Esophagus muscularis mucosa (tissue), 4 donors: ENCODE results near the gene SLC8A1.

Experiments used
- CTCF ChIP-seq, 3 experiments: fragments of 200-600 bp in 2 of 3; fragments of 450-650 bp in 1 of 3; sonication (generic) in 2 of 3; IDR thresholded peaks; one replicate each; pipeline ENCODE4 v1.5.1; 2017 to 2019; ENCODE audit warnings: antibody characterized with exemption in 3 of 3, mild to moderate bottlenecking in 2 of 3, moderate library complexity in 1 of 3
- EP300 ChIP-seq: sonication (generic); formaldehyde crosslinking; IDR thresholded peaks from one replicate; pipeline ENCODE4 v1.6.1; 2017; ENCODE audit warnings: antibody characterized with exemption
- POLR2A ChIP-seq: fragments of 450-650 bp; IDR thresholded peaks from one replicate; pipeline ENCODE4 v1.6.1; 2017; ENCODE audit warnings: antibody characterized with exemption, moderate library complexity, mild to moderate bottlenecking, low read depth
- POLR2AphosphoS5 ChIP-seq, 2 donors: sonication (generic); formaldehyde crosslinking; IDR thresholded peaks; one replicate each; pipeline ENCODE4 v1.6.1; 2017; ENCODE audit warnings: antibody characterized with exemption in 2 of 2

- TF ChIP-seq CTCF (IDR thresholded peaks at IDR 0.05) (no peak), POLR2AphosphoS5 (IDR thresholded peaks at IDR 0.05) (no peak), POLR2A (no peak), EP300 (no peak)
Measured at GRCh38 chr2:40097691-40098385, 354.1 kb downstream of the SLC8A1 start.
